Measurements from ENCODE around the gene NAV1.
"Not testable (repeated sequence)": the region's sequence is repeated elsewhere in the genome, so short reads cannot be mapped to it uniquely, and the experiment has no call there.

NAV1 gene

DNA sequence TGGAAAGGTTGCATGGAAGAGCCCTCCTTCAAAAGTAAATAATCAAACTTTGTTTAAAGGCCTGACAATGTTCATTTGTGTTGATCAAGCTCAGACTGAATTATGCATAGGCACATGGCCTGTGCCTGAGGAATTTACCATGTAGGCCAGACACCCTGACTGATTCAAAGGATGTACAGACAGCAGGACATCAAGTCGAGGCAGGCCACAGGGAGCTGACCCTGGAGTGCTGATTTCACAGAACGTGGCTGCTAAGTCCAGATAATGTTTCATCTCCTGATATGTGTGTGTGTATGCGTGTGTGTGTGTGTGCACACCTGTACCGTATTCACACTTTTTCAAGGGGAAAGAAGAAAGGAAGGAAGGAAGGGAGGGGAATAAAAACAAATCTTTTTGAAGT, 34.1 kb downstream of the NAV1 start:
- TF ChIP-seq, protein P1, sequence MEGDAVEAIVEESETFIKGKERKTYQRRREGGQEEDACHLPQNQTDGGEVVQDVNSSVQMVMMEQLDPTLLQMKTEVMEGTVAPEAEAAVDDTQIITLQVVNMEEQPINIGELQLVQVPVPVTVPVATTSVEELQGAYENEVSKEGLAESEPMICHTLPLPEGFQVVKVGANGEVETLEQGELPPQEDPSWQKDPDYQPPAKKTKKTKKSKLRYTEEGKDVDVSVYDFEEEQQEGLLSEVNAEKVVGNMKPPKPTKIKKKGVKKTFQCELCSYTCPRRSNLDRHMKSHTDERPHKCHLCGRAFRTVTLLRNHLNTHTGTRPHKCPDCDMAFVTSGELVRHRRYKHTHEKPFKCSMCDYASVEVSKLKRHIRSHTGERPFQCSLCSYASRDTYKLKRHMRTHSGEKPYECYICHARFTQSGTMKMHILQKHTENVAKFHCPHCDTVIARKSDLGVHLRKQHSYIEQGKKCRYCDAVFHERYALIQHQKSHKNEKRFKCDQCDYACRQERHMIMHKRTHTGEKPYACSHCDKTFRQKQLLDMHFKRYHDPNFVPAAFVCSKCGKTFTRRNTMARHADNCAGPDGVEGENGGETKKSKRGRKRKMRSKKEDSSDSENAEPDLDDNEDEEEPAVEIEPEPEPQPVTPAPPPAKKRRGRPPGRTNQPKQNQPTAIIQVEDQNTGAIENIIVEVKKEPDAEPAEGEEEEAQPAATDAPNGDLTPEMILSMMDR (IDR thresholded peaks at IDR 0.05), result no peak
- H3K27ac ChIP-seq, result no peak overlapping the region
- no peak overlapping the region for H3K4me3 ChIP-seq
- H3K27me3 ChIP-seq, result no peaks in the 10 kb centered on the region
- H3K9me3 ChIP-seq, result no peaks in the 10 kb centered on the region
- H3K4me1 ChIP-seq, result no peaks in the 10 kb centered on the region
- intact Hi-C loops (cut with DNase I; ENCODE audit: low total_unique reads), result no loop called here
- no peaks in the 10 kb centered on the region for H3K36me3 ChIP-seq
- no peak for DNase-seq

DNA sequence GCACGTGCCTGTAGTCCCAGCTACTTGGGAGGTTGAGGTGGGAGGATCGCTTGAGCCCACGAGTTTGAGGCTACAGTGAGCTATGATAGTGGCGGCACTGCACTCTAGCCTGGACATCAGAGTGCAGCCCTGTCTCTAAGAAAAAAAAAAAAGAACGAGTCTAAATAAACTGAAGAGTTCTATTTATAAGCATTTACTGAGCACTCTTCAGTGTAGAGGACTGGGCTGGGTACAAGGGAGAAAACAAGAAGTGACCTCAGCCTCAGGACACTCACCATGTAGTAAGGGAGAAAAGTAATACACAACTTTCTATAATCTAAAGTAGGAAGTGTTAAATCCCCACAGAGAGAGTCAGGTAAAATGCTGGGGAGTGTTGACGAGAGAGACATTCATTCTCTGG, 35.0 kb downstream of the NAV1 start:
- TF ChIP-seq, protein P1 (IDR thresholded peaks at IDR 0.05), result no peak
- Histone ChIP-seq H3K4me3 (no peak overlapping the region), H3K36me3 (no peaks in the 10 kb centered on the region), H3K27me3 (no peaks in the 10 kb centered on the region), H3K27ac (no peak overlapping the region), H3K9me3 (no peaks in the 10 kb centered on the region), H3K4me1 (no peaks in the 10 kb centered on the region)
- intact Hi-C loops (cut with DNase I; ENCODE audit: low total_unique reads), result no loop called here
- DNase-seq, result no peak

DNA sequence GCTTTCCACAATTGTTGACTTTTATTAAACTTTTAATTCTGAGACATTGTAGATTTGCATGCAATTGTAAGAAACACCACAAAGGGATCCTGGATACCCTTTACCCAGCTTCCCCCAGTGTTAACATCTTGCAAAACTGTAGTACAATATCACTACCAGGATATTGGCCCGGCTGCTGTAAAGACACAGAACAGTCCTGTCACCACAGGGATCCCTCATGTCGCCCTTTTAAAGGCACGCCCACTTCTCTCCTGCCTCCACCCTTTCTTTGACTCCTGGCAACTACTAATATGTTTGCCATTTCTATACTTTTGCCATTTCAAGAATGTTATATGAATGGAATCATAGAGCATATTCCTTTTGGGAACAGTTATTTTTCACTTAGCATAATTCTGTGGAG, 37.0 kb downstream of the NAV1 start:
- Histone ChIP-seq H3K36me3 (no peaks in the 10 kb centered on the region), H3K27me3 (no peaks in the 10 kb centered on the region), H3K9me3 (no peaks in the 10 kb centered on the region), H3K4me1 (no peaks in the 10 kb centered on the region), H3K4me3 (no peak overlapping the region), H3K27ac (no peak overlapping the region)
- TF ChIP-seq, protein P1 (IDR thresholded peaks at IDR 0.05), result no peak
- no peak for DNase-seq
- intact Hi-C loops (cut with DNase I; ENCODE audit: low total_unique reads), result no loop called here

DNA sequence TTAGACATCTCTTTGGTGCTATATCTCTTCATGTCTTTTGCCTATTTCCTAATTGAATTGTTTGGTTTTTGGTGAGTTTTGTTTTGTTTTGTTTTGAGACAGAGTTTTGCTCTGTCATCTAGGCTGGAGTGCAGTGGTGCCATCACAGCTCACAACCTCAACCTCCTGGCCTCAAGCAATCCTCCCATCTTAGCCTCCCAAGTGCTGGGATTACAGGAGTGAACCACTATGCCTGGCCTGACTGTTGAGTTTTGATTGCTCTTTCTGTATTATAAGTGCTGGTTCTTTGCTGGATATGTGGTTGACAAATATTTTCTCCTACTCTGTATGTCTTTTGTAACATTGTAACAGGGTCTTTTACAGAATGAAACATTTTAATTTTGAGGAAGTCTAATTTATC, 38.0 kb downstream of the NAV1 start:
- Histone ChIP-seq H3K36me3 (no peaks in the 10 kb centered on the region), H3K4me1 (no peaks in the 10 kb centered on the region), H3K9me3 (no peaks in the 10 kb centered on the region), H3K4me3 (no peak overlapping the region), H3K27ac (no peak overlapping the region), H3K27me3 (no peaks in the 10 kb centered on the region)
- TF ChIP-seq, protein P1 (IDR thresholded peaks at IDR 0.05), result no peak
- intact Hi-C loops (cut with DNase I; ENCODE audit: low total_unique reads), result no loop called here
- no peak for DNase-seq

DNA sequence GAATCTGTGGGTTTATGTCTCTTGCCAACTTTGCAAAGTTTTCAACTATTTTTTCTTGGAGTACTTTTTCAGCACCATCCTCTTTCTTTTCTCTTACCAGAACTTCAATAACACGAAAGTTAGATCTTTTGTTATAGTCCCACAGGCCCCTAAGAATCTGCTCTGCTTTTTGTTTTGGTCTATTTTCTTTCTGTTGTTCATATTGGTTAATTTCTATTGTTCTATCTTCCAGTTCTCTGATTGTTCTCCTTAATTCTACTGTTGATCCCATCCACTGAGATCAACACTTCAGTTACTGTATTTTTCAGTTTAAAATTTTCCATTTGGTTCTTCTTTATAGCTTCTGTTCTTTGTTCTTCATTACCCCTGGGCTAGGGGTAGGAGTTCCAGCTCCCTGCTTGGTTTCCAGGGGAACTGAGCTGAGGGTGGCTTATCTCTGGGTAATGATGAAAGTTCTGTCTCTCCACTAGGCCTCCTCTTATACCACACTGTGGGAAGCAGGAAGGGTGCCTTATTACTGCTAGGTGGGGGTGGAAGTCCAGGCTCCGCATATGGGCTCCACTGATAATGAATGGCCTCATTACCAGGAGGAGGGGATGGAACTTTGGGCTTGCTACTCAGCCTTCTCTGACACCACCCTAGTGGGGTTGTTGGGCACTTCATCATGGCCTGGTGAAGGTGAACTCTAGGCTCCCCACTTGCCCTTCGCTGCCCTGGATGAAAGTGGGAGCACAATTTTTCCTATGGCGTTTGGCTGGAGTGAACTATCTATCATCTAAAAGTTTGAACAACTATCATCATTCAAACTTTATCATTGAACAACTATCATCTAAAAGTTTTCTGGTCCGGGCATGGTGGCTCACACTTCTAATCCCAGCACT, 39.3 kb downstream of the NAV1 start:
- Histone ChIP-seq H3K4me3 (no peak overlapping the region), H3K27me3 (no peaks in the 10 kb centered on the region), H3K36me3 (no peaks in the 10 kb centered on the region), H3K27ac (no peak overlapping the region), H3K9me3 (no peaks in the 10 kb centered on the region), H3K4me1 (peaks cover 0 to 6% (median 0%) of the 10 kb centered on the region in 4 donors)
- no peak for DNase-seq
- intact Hi-C loops (cut with DNase I; ENCODE audit: low total_unique reads), result no loop called here
- TF ChIP-seq, protein P1 (IDR thresholded peaks at IDR 0.05), result no peak

DNA sequence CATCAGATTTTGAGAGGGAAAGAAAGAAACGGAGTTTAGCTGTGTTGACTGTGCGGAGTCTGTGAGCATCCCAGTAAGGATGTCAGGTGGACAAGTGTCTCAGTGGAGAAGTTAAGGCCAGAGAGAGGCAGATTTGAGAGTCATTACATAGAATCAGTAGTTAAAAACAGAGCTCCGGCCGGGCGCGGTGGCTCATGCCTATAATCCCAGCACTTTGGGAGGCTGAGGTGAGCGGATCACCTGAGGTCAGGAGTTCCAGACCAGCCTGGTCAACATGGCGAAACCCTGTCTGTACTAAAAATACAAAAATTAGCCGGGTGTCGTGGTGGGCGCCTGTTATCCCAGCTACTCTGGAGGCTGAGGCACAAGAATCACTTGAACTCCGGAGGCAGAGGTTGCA, 42.4 kb downstream of the NAV1 start:
- H3K27ac ChIP-seq; DNase-seq; H3K4me3 ChIP-seq; H3K4me1 ChIP-seq; H3K9me3 ChIP-seq; H3K27me3 ChIP-seq; H3K36me3 ChIP-seq; intact Hi-C loops (cut with DNase I; ENCODE audit: low total_unique reads): not testable (repeated sequence)
